Body of pancreas (tissue), 4 donors: ENCODE results near the gene ERC2.

Experiments
- POLR2A ChIP-seq, 3 donors: fragments of 450-650 bp; IDR thresholded peaks; one replicate each; pipeline ENCODE4 v1.6.1; 2016; ENCODE audit warnings: antibody characterized with exemption in 3 of 3, mild to moderate bottlenecking in 2 of 3
- TF ChIP-seq, protein P1 (sequence below), 7 experiments: fragments of 450-650 bp in 4 of 7; fragments of 200-600 bp in 3 of 7; sonication (generic) in 3 of 7; IDR thresholded peaks; one replicate each; pipeline ENCODE4 v1.5.1; 2016 to 2019; ENCODE audit warnings: antibody characterized with exemption in 7 of 7

- TF ChIP-seq, protein P1, sequence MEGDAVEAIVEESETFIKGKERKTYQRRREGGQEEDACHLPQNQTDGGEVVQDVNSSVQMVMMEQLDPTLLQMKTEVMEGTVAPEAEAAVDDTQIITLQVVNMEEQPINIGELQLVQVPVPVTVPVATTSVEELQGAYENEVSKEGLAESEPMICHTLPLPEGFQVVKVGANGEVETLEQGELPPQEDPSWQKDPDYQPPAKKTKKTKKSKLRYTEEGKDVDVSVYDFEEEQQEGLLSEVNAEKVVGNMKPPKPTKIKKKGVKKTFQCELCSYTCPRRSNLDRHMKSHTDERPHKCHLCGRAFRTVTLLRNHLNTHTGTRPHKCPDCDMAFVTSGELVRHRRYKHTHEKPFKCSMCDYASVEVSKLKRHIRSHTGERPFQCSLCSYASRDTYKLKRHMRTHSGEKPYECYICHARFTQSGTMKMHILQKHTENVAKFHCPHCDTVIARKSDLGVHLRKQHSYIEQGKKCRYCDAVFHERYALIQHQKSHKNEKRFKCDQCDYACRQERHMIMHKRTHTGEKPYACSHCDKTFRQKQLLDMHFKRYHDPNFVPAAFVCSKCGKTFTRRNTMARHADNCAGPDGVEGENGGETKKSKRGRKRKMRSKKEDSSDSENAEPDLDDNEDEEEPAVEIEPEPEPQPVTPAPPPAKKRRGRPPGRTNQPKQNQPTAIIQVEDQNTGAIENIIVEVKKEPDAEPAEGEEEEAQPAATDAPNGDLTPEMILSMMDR (IDR thresholded peaks at IDR 0.05): no peak
- TF ChIP-seq POLR2A (IDR thresholded peaks at IDR 0.05): no peak
These were observed 845.5 kb downstream of the ERC2 start for GRCh38 chr3:55622733-55623132.
